NOMO-1 treated with DMSO at 0.1 percent for 48 hours (cell line): ENCODE measurements around the gene SYT17.

Experiments used
- DNase-seq: peaks from one replicate; lab custom pipeline; 2025; ENCODE audit not compliant: unreplicated experiment; lab: John Stamatoyannopoulos, UW

Gene SYT17

GRCh38 chr16:19138601-19139000, 29.4 kb upstream of the SYT17 start:
- DNase-seq: no peak

GRCh38 chr16:19139436-19140091, 28.5 kb upstream of the SYT17 start:
- no peak for DNase-seq

GRCh38 chr16:19140396-19140795, 27.6 kb upstream of the SYT17 start:
- no peak for DNase-seq

- no peak for DNase-seq
These were observed 25.0 kb upstream of the SYT17 start for GRCh38 chr16:19142939-19143598.

- no peak for DNase-seq
These were observed 24.5 kb upstream of the SYT17 start for GRCh38 chr16:19143599-19143956.

- DNase-seq: no peak
These were observed 23.0 kb upstream of the SYT17 start for GRCh38 chr16:19145010-19145409.

GRCh38 chr16:19147126-19147525, 20.9 kb upstream of the SYT17 start:
- no peak for DNase-seq

- DNase-seq: no peak
These were observed 20.4 kb upstream of the SYT17 start for GRCh38 chr16:19147627-19148026.

GRCh38 chr16:19148189-19148588, 19.9 kb upstream of the SYT17 start:
- no peak for DNase-seq

- DNase-seq: no peak
These were observed 16.7 kb upstream of the SYT17 start for GRCh38 chr16:19151310-19151709.

GRCh38 chr16:19152042-19152441, 16.0 kb upstream of the SYT17 start:
- DNase-seq: no peak

GRCh38 chr16:19153876-19154275, 14.2 kb upstream of the SYT17 start:
- DNase-seq: no peak

GRCh38 chr16:19162085-19162484, 6.0 kb upstream of the SYT17 start:
- DNase-seq: no peak

- DNase-seq: no peak
These were observed 4.8 kb upstream of the SYT17 start for GRCh38 chr16:19163215-19163614.

- no peak for DNase-seq
These were observed 3.8 kb upstream of the SYT17 start for GRCh38 chr16:19164285-19164684.

GRCh38 chr16:19165101-19165500, 2.9 kb upstream of the SYT17 start:
- no peak for DNase-seq

- DNase-seq: no peak
These were observed 1.5 kb upstream of the SYT17 start for GRCh38 chr16:19166500-19166899.

- peak; percentile 22 for DNase-seq
These were observed 486 bp downstream of the SYT17 start for GRCh38 chr16:19168371-19169081.

- no peak for DNase-seq
These were observed 1.1 kb downstream of the SYT17 start for GRCh38 chr16:19169082-19169639.

GRCh38 chr16:19170043-19170655, 2.1 kb downstream of the SYT17 start:
- no peak for DNase-seq

GRCh38 chr16:19172098-19172780, 4.2 kb downstream of the SYT17 start:
- DNase-seq: no peak
